Subcutaneous preadipocyte (primary cell): ENCODE results near the gene STT3A. TPM values are rescaled to one million over a fixed set of nuclear protein-coding genes. Genes with fewer than 3 reads are reported as not detected.

Experiments
- small RNA-seq: library from RNA; depleted of rRNA; stranded (forward); fragments of <200 nt; gene quantifications from one replicate; pipeline ENCODE3, GENCODE V24; 2012
- total RNA-seq: library from RNA; depleted of rRNA; stranded (reverse); fragments of >200 nt; gene quantifications from 2 replicates; pipeline ENCODE4 v1.2.3, GENCODE V29; 2012

STT3A gene
- total RNA-seq: 219 and 293 TPM in 2 replicates

GRCh38 chr11:125592305-125593113 lies at the start of gene STT3A:
TSS of gene STT3A (plus strand) at chr11:125592852. CDS start at chr11:125595916, 3,064 bp downstream.

GRCh38 chr11:125568970-125569914 lies 23.4 kb upstream of the STT3A start, which contains the start of gene EI24:
TSS of gene EI24 (plus strand) at chr11:125569477. CDS start at chr11:125572528, 3,051 bp downstream.

GRCh38 chr11:125624756-125625213 lies 32.1 kb downstream of the STT3A start, which contains the start of gene CHEK1:
TSS of gene CHEK1 (plus strand) at chr11:125625163. CDS start at chr11:125626769, 1,606 bp downstream.

Small RNAs within 50 kb of the gene (small RNA-seq; reads per million reads assigned to genes)
- gene RNU2-35P (0.44 reads per million, percentile 24 among the genes with 10 or more reads in this experiment), gene RNU6-1156P (not detected)

Other genes with a start within 250 kb of the STT3A start
- gene FEZ1, start 96.6 kb upstream of the STT3A start, total RNA-seq: 46.5 and 51.8 TPM in 2 replicates
- 90.4 and 106 TPM in 2 replicates for gene EI24, start 23.4 kb upstream of the STT3A start, total RNA-seq
- gene CHEK1, start 32.3 kb downstream of the STT3A start, total RNA-seq: 36.0 and 45.9 TPM in 2 replicates
- not detected in 2 replicates for gene ACRV1, start 88.0 kb downstream of the STT3A start, total RNA-seq
- not detected in 2 replicates for gene PATE1, start 153.4 kb downstream of the STT3A start, total RNA-seq
- gene PATE2, start 186.0 kb downstream of the STT3A start, total RNA-seq: 0.20 and 0.37 TPM in 2 replicates
- not detected in 2 replicates for gene PATE3, start 195.3 kb downstream of the STT3A start, total RNA-seq
- gene PATE4, start 240.5 kb downstream of the STT3A start, total RNA-seq: not detected in 2 replicates